GM21529 (cell line): ENCODE data around the gene KIRREL3.

Experiments
- ATAC-seq: cut with Tn5 transposase; IDR thresholded peaks from one replicate; pipeline ENCODE4 v1.9.1; 2021; ENCODE audit not compliant: unreplicated experiment

The KIRREL3 gene

GRCh38 chr11:126718276-126718675, 282.3 kb downstream of the KIRREL3 start:
- no peak for ATAC-seq

DNA sequence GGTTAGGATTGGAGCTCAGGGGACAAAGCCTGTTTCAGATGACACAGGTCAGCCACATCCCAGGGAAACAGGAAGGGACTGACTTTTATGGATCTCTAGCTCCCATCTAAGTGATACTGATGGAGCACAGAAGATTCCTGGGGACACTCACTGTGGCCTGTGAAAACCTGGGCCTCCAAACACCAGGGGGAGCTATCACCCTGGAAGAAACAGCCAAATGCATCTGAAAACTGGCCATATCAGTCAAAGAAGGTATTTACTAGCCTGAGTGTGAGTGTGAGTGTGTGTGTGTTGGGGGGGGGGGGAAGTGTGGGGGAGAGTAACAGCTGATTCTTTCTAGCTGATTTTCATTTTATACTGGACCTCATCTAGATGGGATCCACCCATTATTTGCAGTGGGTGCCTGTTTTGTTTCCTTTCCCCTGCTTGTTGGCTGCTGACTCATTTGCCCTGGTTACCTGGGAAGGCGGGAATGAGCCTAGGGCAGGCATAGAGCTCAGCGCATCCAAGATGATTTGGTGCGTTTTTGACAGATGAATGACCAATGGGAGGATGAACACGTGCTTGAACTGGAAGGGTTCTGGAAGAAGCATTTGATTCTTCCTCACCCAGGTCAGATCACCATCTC, 284.0 kb downstream of the KIRREL3 start:
- no peak for ATAC-seq

DNA sequence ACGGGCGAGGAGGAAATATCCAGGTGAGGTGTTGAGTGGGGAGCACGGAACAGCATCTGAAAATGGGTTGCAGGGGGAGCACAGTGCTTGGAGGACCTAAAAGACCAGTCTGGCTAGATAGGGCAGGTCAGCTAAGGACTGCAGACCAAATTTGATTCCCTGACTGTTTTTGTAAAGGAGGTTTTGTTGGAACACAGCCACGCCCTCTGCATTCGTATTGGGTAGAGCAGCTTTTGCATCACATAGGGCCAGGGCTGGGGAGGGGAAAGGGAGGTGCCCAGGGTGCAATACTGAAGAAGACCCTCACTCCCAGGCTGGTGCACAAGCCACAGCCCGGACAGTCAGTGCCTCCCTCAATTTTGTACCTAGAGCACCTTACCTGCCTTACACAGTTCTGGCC, 286.8 kb downstream of the KIRREL3 start:
- ATAC-seq = no peak

GRCh38 chr11:126711977-126712625, 288.5 kb downstream of the KIRREL3 start:
- ATAC-seq = no peak

- ATAC-seq = no peak
Measured at GRCh38 chr11:126710804-126711399, 289.7 kb downstream of the KIRREL3 start.

DNA sequence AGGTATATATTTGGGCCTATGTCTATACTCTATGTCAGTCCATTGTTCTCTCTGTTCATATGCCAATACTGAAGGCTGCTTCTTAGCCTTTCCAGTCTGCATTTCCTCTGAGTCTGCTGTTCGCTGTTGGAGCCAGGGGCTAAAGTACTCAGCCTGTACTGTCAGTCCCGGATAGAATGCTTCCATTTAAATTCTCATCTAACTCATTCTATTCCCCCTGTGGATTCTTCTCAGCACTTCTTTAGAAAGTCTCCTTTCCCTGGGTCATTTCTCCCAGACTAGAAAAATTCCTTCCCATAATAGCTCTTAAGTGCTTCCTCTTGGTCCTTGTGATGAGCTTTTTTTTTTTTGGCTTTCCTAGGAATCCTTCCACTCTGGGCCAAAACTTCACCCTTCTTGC, 293.1 kb downstream of the KIRREL3 start:
- no peak for ATAC-seq

DNA sequence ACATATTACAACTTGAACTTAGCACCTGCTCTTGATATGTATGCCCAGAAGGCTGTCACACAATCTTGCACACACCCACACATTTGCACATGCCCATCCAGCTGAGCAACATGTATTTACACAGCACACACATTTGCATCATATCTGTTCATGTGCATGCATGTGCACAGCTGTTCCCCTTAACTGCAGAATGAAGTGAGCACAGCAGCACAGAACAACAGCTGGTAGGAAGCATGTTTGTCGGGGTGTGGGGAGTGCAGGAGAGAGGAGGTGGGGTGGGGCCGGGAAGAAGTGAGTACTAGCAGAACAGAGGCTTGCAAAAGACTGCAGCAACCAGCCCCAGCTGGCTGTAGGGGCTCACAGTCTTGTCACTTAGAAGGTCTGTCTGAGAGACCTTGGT, 296.5 kb downstream of the KIRREL3 start:
- no peak for ATAC-seq

- ATAC-seq = no peak
Measured at GRCh38 chr11:126703662-126704061, 296.9 kb downstream of the KIRREL3 start.

DNA sequence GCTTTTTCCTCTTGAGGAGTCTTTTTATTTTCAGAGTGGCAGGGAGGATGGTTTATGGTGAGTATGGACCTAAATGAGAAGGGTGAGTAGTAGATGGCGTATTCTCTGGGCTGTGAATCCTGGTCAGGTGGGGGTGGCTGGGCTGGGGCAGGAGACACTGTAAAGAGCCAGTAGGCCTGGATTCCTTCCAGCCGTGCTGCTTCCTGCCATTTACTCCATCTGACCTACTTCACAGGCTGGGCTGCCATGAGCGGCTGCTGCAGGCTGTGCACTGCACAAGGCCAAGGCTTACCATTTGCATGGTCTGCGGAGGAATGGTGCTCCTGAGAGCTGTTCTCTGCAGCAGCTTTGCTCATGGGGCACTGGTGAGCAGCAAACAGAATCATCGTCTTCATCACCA, 297.6 kb downstream of the KIRREL3 start:
- no peak for ATAC-seq

GRCh38 chr11:126702165-126702720, 298.3 kb downstream of the KIRREL3 start:
- no peak for ATAC-seq

- no peak for ATAC-seq
Measured at GRCh38 chr11:126701520-126701897, 299.1 kb downstream of the KIRREL3 start.

- ATAC-seq = peak; percentile 78
Measured at GRCh38 chr11:126700768-126701519, 299.6 kb downstream of the KIRREL3 start.

DNA sequence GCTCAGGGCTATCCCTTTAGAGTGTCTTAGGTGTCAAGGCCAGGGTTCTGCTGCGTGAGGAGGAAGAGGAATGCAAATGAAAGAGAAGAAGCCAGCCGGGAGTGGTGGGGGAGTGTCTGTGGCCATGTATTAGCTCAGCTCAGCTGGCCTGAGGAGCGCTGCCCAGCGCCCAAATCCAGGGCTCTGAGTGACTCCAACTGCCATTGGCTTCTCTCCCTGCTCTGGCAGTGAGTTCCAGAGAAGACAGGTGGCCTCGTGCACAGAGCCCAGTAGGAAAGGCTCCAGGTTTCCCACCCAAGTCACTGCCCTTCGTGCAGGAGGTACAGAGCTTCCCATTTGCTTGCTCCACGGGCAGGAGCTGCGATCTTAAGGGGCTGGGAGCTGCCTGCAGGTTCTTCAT, 302.0 kb downstream of the KIRREL3 start:
- no peak for ATAC-seq

GRCh38 chr11:126697936-126698335, 302.6 kb downstream of the KIRREL3 start:
- ATAC-seq = no peak

- ATAC-seq = no peak
Measured at GRCh38 chr11:126696982-126697381, 303.6 kb downstream of the KIRREL3 start.

GRCh38 chr11:126695293-126695692, 305.3 kb downstream of the KIRREL3 start:
- ATAC-seq = no peak

DNA sequence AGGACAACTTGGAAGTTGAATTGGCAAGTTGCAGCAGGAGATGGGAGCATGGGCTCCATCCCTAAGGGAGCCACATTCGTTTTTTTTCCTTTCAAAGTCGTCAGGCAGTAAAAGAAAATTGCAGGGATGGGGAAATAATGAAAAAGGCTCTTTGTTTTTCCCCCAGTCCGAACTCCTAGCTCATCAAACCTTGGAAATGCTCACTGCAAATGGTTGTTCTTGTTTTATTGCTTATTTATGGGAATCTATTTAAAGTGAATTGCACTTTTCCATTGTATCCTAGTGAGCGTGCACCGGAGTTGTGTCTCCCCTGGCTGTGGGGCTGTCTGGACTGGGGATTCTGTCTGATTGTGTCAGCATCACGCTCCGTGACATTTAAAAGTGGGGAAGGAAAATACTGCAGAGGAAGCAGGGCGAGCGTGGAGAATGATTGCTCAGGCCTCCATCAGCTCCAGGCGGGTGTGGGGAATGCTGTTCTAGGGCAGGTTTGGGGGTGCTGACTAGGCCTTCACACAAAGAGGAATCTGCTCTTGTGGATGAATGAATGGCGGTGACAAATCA, 306.4 kb downstream of the KIRREL3 start:
- no peak for ATAC-seq

GRCh38 chr11:126687477-126687876, 313.1 kb downstream of the KIRREL3 start:
- ATAC-seq = no peak

DNA sequence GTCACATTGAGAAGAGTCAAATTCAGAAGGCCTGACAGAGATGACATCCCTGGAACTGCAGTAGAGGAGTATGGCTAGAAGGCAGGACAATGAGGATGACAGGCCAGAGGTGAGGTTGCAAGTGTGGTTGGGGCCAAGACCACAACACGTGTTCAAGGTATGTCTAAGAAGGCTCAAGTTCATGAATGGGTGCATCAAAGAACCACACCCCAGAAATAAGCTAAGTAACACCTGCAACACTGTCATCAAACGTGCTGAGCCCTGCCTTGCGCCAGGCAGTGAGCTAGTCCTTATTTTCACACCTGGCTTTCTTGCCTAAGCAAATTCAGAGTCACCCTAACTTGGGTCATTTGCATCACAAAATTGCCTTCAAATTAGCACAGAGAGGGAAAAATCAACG, 313.6 kb downstream of the KIRREL3 start:
- no peak for ATAC-seq

DNA sequence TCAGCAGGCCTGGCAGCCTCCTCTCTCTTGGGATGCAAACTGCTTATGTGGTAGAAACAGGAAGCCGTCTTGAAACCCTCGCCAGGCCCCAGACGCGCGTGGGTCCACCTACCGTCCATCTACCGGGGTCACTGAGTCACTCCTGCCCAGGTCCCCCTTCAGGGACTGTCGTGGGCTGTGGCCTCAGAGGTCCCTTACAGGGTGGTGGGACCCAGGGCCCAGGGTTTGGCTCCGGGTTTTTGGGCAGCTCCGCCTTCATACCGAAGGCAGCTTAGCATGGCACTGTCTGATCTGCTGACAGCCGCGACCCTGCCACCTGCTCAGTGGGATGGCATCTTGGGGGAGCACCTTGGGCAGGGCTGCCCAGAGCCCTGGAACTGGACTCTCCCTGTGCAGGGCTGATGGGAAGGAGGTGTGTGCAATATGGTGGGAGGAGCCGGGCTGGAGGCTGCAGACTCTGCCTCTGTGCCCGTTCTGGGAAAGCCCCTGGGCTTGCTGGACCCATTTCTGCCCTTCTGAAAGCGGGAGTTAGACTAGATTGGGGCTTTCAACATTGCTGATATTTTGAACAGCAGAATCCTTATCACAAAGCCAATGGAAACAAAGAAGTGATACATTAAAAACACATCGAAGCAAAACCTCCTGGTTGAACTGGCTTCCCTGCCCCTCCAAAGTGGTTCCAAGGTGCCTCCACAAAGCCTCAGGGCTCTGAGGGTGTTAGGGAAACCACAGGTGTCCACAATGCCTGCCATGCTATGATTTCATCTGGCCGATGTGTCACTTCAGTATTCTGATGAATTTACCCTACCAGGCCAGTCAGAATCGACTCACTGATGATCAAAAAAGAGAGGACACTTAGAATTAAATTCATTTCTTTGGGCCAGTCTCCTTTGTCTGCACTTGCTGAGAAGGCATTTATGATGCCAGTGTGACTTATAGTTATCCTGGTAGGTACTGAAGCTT, 316.5 kb downstream of the KIRREL3 start:
- ATAC-seq = no peak
